ENCODE data around the gene LRATD1.

- TF ChIP-seq POLR2AphosphoS5 (IDR thresholded peaks at IDR 0.05) (no peak), POLR2A (IDR thresholded peaks at IDR 0.05) (no peak), EP300 (IDR thresholded peaks at IDR 0.05) (no peak), CTCF (IDR thresholded peaks at IDR 0.05) (no peak)
Observed at GRCh38 chr2:14602309-14602708, 30.2 kb upstream of the LRATD1 start.

All from suprapubic skin (tissue), 4 donors.